Astrocyte of the cerebellum (primary cell): ENCODE measurements around the gene NCOA4.
A peak's percentile ranks its signal among the peaks of the same experiment; 100 is the strongest.

ENCODE experiments used
- DNase-seq: peaks from one replicate; pipeline ENCODE4 v3.0.0-alpha.2; 2011; ENCODE audit warnings: low read depth
- H3K4me3 ChIP-seq: 2 replicates; pipeline ENCODE4 v1.5.1; 2011; ENCODE audit warnings: mild to moderate bottlenecking, low read depth, low read length, moderate library complexity
- CTCF ChIP-seq: IDR thresholded peaks from 2 replicates; pipeline ENCODE4 v1.5.1; 2012; ENCODE audit warnings: low read length, low read depth, moderate library complexity, mild to moderate bottlenecking; ENCODE audit errors: missing control alignments
- in situ Hi-C: cut with HindIII; loops from 2 replicates; pipeline ENCODE4 v1.10.0; 2017; ENCODE audit warnings: low sequenced_read_pairs

The NCOA4 gene

GRCh38 chr10:46040004-46040403 lies 9.6 kb upstream of the NCOA4 start:
- TF ChIP-seq CTCF: no peak
- DNase-seq: no peak
- in situ Hi-C loops: no loop called here
- H3K4me3 ChIP-seq: no peak overlapping the region

- DNase-seq: no peak
- in situ Hi-C loops: no loop called here
- H3K4me3 ChIP-seq: no peak overlapping the region
- no peak for TF ChIP-seq CTCF
Measured at GRCh38 chr10:46037107-46037825, 6.8 kb upstream of the NCOA4 start.

GRCh38 chr10:46035923-46036849 lies 5.8 kb upstream of the NCOA4 start:
- TF ChIP-seq CTCF: no peak
- H3K4me3 ChIP-seq: no peak overlapping the region
- DNase-seq: no peak
- in situ Hi-C loops: no loop called here

GRCh38 chr10:46033602-46034011 lies 3.2 kb upstream of the NCOA4 start:
- DNase-seq: peak; percentile 57
- no peak for TF ChIP-seq CTCF
- H3K4me3 ChIP-seq: no peak overlapping the region
- in situ Hi-C loops: no loop called here

- no peak for TF ChIP-seq CTCF
- DNase-seq: no peak
- in situ Hi-C loops: no loop called here
- no peak overlapping the region for H3K4me3 ChIP-seq
Measured at GRCh38 chr10:46031648-46032532, 1.5 kb upstream of the NCOA4 start.

- in situ Hi-C loops: no loop called here
- H3K4me3 ChIP-seq: peak overlapping the region; percentile 86
- TF ChIP-seq CTCF: no peak
- DNase-seq: no peak
Measured at GRCh38 chr10:46029461-46030030, 877 bp downstream of the NCOA4 start.
